Immature natural killer cell (primary cell): ENCODE measurements around the gene HTR4. TPM values are rescaled to one million over a fixed set of nuclear protein-coding genes. Genes with fewer than 3 reads are reported as not detected.

Source experiments
- DNase-seq, 3 donors: peaks; one replicate each; pipeline ENCODE4 v3.0.0; 2022; ENCODE audit warnings: mixed read lengths in 1 of 3
- H3K27ac Mint-ChIP-seq, 6 donors: one replicate each; pipeline ENCODE4 v1.8.0; 2020; ENCODE audit warnings: mixed read lengths in 6 of 6, mild to moderate bottlenecking in 5 of 6, inconsistent platforms in 4 of 6, moderate library complexity in 3 of 6
- H3K27me3 Mint-ChIP-seq, 3 donors: one replicate each; pipeline ENCODE4 v1.8.0; 2020 to 2021; ENCODE audit warnings: low read depth in 3 of 3, mild to moderate bottlenecking in 3 of 3, mixed read lengths in 3 of 3, moderate library complexity in 3 of 3, inconsistent platforms in 1 of 3
- H3K36me3 Mint-ChIP-seq, 3 donors: one replicate each; pipeline ENCODE4 v1.8.0; 2020; ENCODE audit warnings: mixed read lengths in 3 of 3, inconsistent platforms in 2 of 3, mild to moderate bottlenecking in 2 of 3
- H3K4me1 Mint-ChIP-seq, 2 donors: one replicate each; pipeline ENCODE4 v1.8.0; 2020; ENCODE audit warnings: inconsistent platforms in 2 of 2, mild to moderate bottlenecking in 2 of 2, mixed read lengths in 2 of 2, moderate library complexity in 1 of 2
- H3K4me3 Mint-ChIP-seq, 5 donors: one replicate each; pipeline ENCODE4 v1.8.0; 2020; ENCODE audit warnings: mild to moderate bottlenecking in 5 of 5, mixed read lengths in 5 of 5, inconsistent platforms in 3 of 5, moderate library complexity in 3 of 5
- H3K9me3 Mint-ChIP-seq, 6 donors: one replicate each; pipeline ENCODE4 v1.8.0; 2020; ENCODE audit warnings: mild to moderate bottlenecking in 6 of 6, mixed read lengths in 6 of 6, inconsistent platforms in 4 of 6, moderate library complexity in 3 of 6
- polyA plus RNA-seq, 3 donors: library from polyadenylated mRNA; unstranded; fragments of 300-500 nt; fragmentation: Illumina TruSeq; gene quantifications; one replicate each; pipeline ENCODE4 v1.2.3, GENCODE V29; 2021

The HTR4 gene
- polyA plus RNA-seq, 3 donors from 2014 or later: not detected

- DNase-seq: no peak
- Mint-ChIP-seq H3K27ac (peak overlapping the region in 3 of 6 donors; percentile 2 to 37 (median 6)), H3K9me3 (peaks cover 0 to 2% (median 0%) of the 10 kb centered on the region in 6 donors), H3K4me3 (peak overlapping the region in 3 of 5 donors; percentile 45 to 67 (median 59)), H3K27me3 (peaks cover 17 to 32% (median 21%) of the 10 kb centered on the region in 3 donors), H3K4me1 (peaks cover 30 to 37% of the 10 kb centered on the region in 2 donors), H3K36me3 (no peaks in the 10 kb centered on the region)
These were observed 34.2 kb downstream of the HTR4 start for GRCh38 chr5:148620091-148620490.

GRCh38 chr5:148619484-148619883, 34.8 kb downstream of the HTR4 start:
- Mint-ChIP-seq H3K27me3 (peaks cover 17 to 32% (median 17%) of the 10 kb centered on the region in 3 donors), H3K36me3 (no peaks in the 10 kb centered on the region), H3K4me3 (peak overlapping the region in 1 of 5 donors; percentile 67), H3K4me1 (peaks cover 30 to 37% of the 10 kb centered on the region in 2 donors), H3K27ac (peak overlapping the region in 1 of 6 donors; percentile 6), H3K9me3 (peaks cover 0 to 2% (median 0%) of the 10 kb centered on the region in 6 donors)
- DNase-seq: no peak

GRCh38 chr5:148615644-148616275, 38.6 kb downstream of the HTR4 start:
- no peaks in the 10 kb centered on the region for H3K36me3 Mint-ChIP-seq
- no peak overlapping the region for H3K27ac Mint-ChIP-seq
- H3K27me3 Mint-ChIP-seq: peaks cover 8 to 19% (median 11%) of the 10 kb centered on the region in 3 donors
- no peak for DNase-seq
- no peak overlapping the region for H3K4me3 Mint-ChIP-seq
- peaks cover 14 to 20% of the 10 kb centered on the region in 2 donors for H3K4me1 Mint-ChIP-seq
- peaks cover 0 to 2% (median 0%) of the 10 kb centered on the region in 6 donors for H3K9me3 Mint-ChIP-seq

GRCh38 chr5:148607406-148607805, 46.9 kb downstream of the HTR4 start:
- DNase-seq: no peak
- no peaks in the 10 kb centered on the region for H3K27me3 Mint-ChIP-seq
- no peaks in the 10 kb centered on the region for H3K9me3 Mint-ChIP-seq
- H3K4me1 Mint-ChIP-seq: no peaks in the 10 kb centered on the region
- no peak overlapping the region for H3K27ac Mint-ChIP-seq
- H3K36me3 Mint-ChIP-seq: no peaks in the 10 kb centered on the region
- H3K4me3 Mint-ChIP-seq: no peak overlapping the region

GRCh38 chr5:148606296-148606695, 48.0 kb downstream of the HTR4 start:
- Mint-ChIP-seq H3K27me3 (no peaks in the 10 kb centered on the region), H3K4me1 (no peaks in the 10 kb centered on the region), H3K36me3 (no peaks in the 10 kb centered on the region), H3K4me3 (no peak overlapping the region), H3K27ac (no peak overlapping the region), H3K9me3 (no peaks in the 10 kb centered on the region)
- DNase-seq: no peak

- H3K4me3 Mint-ChIP-seq: no peak overlapping the region
- peaks cover 2 to 10% (median 4%) of the 10 kb centered on the region in 3 donors for H3K27me3 Mint-ChIP-seq
- H3K27ac Mint-ChIP-seq: no peak overlapping the region
- no peaks in the 10 kb centered on the region for H3K4me1 Mint-ChIP-seq
- H3K9me3 Mint-ChIP-seq: peaks cover 4 to 13% (median 8%) of the 10 kb centered on the region in 6 donors
- peaks cover 0 to 4% (median 3%) of the 10 kb centered on the region in 3 donors for H3K36me3 Mint-ChIP-seq
- DNase-seq: no peak
These were observed 55.1 kb downstream of the HTR4 start for GRCh38 chr5:148599187-148599586.

GRCh38 chr5:148595697-148596096, 58.6 kb downstream of the HTR4 start:
- no peak overlapping the region for H3K27ac Mint-ChIP-seq
- H3K27me3 Mint-ChIP-seq: peaks cover 6 to 14% (median 7%) of the 10 kb centered on the region in 3 donors
- H3K9me3 Mint-ChIP-seq: peaks cover 4 to 13% (median 8%) of the 10 kb centered on the region in 6 donors
- peaks cover 0 to 4% (median 3%) of the 10 kb centered on the region in 3 donors for H3K36me3 Mint-ChIP-seq
- H3K4me1 Mint-ChIP-seq: no peaks in the 10 kb centered on the region
- no peak for DNase-seq
- no peak overlapping the region for H3K4me3 Mint-ChIP-seq

GRCh38 chr5:148586796-148587195, 67.5 kb downstream of the HTR4 start:
- no peak overlapping the region for H3K4me3 Mint-ChIP-seq
- H3K27ac Mint-ChIP-seq: no peak overlapping the region
- H3K4me1 Mint-ChIP-seq: no peaks in the 10 kb centered on the region
- peaks cover 0 to 4% (median 0%) of the 10 kb centered on the region in 6 donors for H3K9me3 Mint-ChIP-seq
- H3K27me3 Mint-ChIP-seq: peaks cover 4 to 16% (median 8%) of the 10 kb centered on the region in 3 donors
- DNase-seq: no peak
- no peaks in the 10 kb centered on the region for H3K36me3 Mint-ChIP-seq

- Mint-ChIP-seq H3K27ac (no peak overlapping the region), H3K4me3 (no peak overlapping the region), H3K9me3 (peaks cover 0 to 4% (median 0%) of the 10 kb centered on the region in 6 donors)
These were observed 68.3 kb downstream of the HTR4 start for GRCh38 chr5:148585988-148586387.

GRCh38 chr5:148584103-148584502, 70.2 kb downstream of the HTR4 start:
- Mint-ChIP-seq H3K27me3 (peaks cover 4 to 15% (median 7%) of the 10 kb centered on the region in 3 donors), H3K36me3 (no peaks in the 10 kb centered on the region), H3K4me3 (no peak overlapping the region), H3K9me3 (peaks cover 0 to 4% (median 0%) of the 10 kb centered on the region in 6 donors), H3K4me1 (no peaks in the 10 kb centered on the region), H3K27ac (no peak overlapping the region)
- no peak for DNase-seq

More at GRCh38 chr5:148585988-148586387, 68.3 kb downstream of the HTR4 start:
- no peaks in the 10 kb centered on the region for H3K4me1 Mint-ChIP-seq
- H3K36me3 Mint-ChIP-seq: no peaks in the 10 kb centered on the region
- H3K27me3 Mint-ChIP-seq: peaks cover 4 to 16% (median 8%) of the 10 kb centered on the region in 3 donors
- DNase-seq: no peak

- no peak for DNase-seq
- peaks cover 0 to 4% (median 0%) of the 10 kb centered on the region in 6 donors for H3K9me3 Mint-ChIP-seq
- H3K4me1 Mint-ChIP-seq: no peaks in the 10 kb centered on the region
These were observed 70.8 kb downstream of the HTR4 start for GRCh38 chr5:148583421-148583965.

GRCh38 chr5:148574167-148574566, 80.2 kb downstream of the HTR4 start:
- DNase-seq: no peak
- Mint-ChIP-seq H3K36me3 (no peaks in the 10 kb centered on the region), H3K4me1 (no peaks in the 10 kb centered on the region), H3K27me3 (peaks cover 0 to 4% (median 3%) of the 10 kb centered on the region in 3 donors), H3K4me3 (no peak overlapping the region), H3K9me3 (peaks cover 0 to 1% (median 0%) of the 10 kb centered on the region in 6 donors), H3K27ac (no peak overlapping the region)

More at GRCh38 chr5:148583421-148583965, 70.8 kb downstream of the HTR4 start:
- Mint-ChIP-seq H3K36me3 (no peaks in the 10 kb centered on the region), H3K27ac (no peak overlapping the region), H3K4me3 (no peak overlapping the region), H3K27me3 (peaks cover 4 to 15% (median 7%) of the 10 kb centered on the region in 3 donors)

GRCh38 chr5:148573374-148573773, 81.0 kb downstream of the HTR4 start:
- Mint-ChIP-seq H3K36me3 (no peaks in the 10 kb centered on the region), H3K27ac (no peak overlapping the region), H3K27me3 (peaks cover 0 to 5% (median 5%) of the 10 kb centered on the region in 3 donors), H3K9me3 (peaks cover 0 to 1% (median 0%) of the 10 kb centered on the region in 6 donors), H3K4me3 (no peak overlapping the region), H3K4me1 (no peaks in the 10 kb centered on the region)
- no peak for DNase-seq

GRCh38 chr5:148569948-148570347, 84.4 kb downstream of the HTR4 start:
- H3K4me1 Mint-ChIP-seq: no peaks in the 10 kb centered on the region
- DNase-seq: no peak
- no peak overlapping the region for H3K27ac Mint-ChIP-seq
- H3K4me3 Mint-ChIP-seq: no peak overlapping the region
- H3K27me3 Mint-ChIP-seq: peaks cover 2 to 13% (median 9%) of the 10 kb centered on the region in 3 donors
- no peaks in the 10 kb centered on the region for H3K9me3 Mint-ChIP-seq
- no peaks in the 10 kb centered on the region for H3K36me3 Mint-ChIP-seq
